ENCODE data around the gene NR6A1. TPM values are rescaled to one million over a fixed set of nuclear protein-coding genes. Genes with fewer than 3 reads are reported as not detected.

The NR6A1 gene
- total and polyA plus RNA-seq, 2 experiments from 2014 or later, result 44.2 to 139 TPM

- TF ChIP-seq ZNF462 (CRISPR knock-in tag; IDR thresholded peaks at IDR 0.05) (no peak), POLR2AphosphoS5 (IDR thresholded peaks at IDR 0.05; ENCODE audit: low read depth) (no peak), JUNB (IDR thresholded peaks at IDR 0.05; ENCODE audit: unreplicated experiment) (no peak), ZNF331 (CRISPR knock-in tag; IDR thresholded peaks at IDR 0.05; ENCODE audit: low read depth) (no peak), NANOG (IDR thresholded peaks at IDR 0.05; ENCODE audit: borderline replicate concordance) (no peak), ZNF114 (CRISPR knock-in tag; IDR thresholded peaks at IDR 0.05) (no peak), EZH2 (IDR thresholded peaks at IDR 0.05; ENCODE audit: low read depth, unreplicated experiment) (no peak), CREB1 (CRISPR knock-in tag; IDR thresholded peaks at IDR 0.05; ENCODE audit: low read depth) (no peak)
Measured at GRCh38 chr9:124658165-124659017, 112.7 kb downstream of the NR6A1 start (continued).

GRCh38 chr9:124657516-124657915 lies 113.6 kb downstream of the NR6A1 start:
- no peaks in the 10 kb centered on the region for H3F3A ChIP-seq (replicated peaks; ENCODE audit: low read depth)
- Mint-ChIP-seq H3K36me3 (ENCODE audit: low read depth) (no peaks in the 10 kb centered on the region; the same call in 2 of the 3 replicates), H3K27ac (no peak overlapping the region), H3K4me1 (peaks cover 40% of the 10 kb centered on the region), H3K4me3 (no peak overlapping the region), H3K27me3 (ENCODE audit: insufficient read depth, low read depth, poor library complexity) (peaks cover 4% of the 10 kb centered on the region), H3K9me3 (no peaks in the 10 kb centered on the region)
- TF ChIP-seq JUNB (IDR thresholded peaks at IDR 0.05; ENCODE audit: unreplicated experiment), result no peak
- TF ChIP-seq POLR2AphosphoS5 (IDR thresholded peaks at IDR 0.05; ENCODE audit: low read depth), result no peak
- TF ChIP-seq CREB1 (CRISPR knock-in tag; IDR thresholded peaks at IDR 0.05; ENCODE audit: low read depth), result no peak
- no peak for TF ChIP-seq NANOG (IDR thresholded peaks at IDR 0.05; ENCODE audit: borderline replicate concordance)
- no peak for TF ChIP-seq ZNF114 (CRISPR knock-in tag; IDR thresholded peaks at IDR 0.05)
- TF ChIP-seq ETS1 (IDR thresholded peaks at IDR 0.05), result no peak
- no peak overlapping the region for H2AFZ ChIP-seq
- no peaks in the 10 kb centered on the region for H3K27me3 ChIP-seq (ENCODE audit: insufficient read depth)
- H4K20me1 ChIP-seq (replicated peaks; ENCODE audit: insufficient read depth), result no peaks in the 10 kb centered on the region
- H3K9me2 ChIP-seq (ENCODE audit: insufficient read depth), result no peaks in the 10 kb centered on the region
- no peak for DNase-seq (ENCODE audit: low spot score)
- H3K4me1 ChIP-seq (ENCODE audit: insufficient read depth), result peaks cover 34% of the 10 kb centered on the region
- peaks cover 16% of the 10 kb centered on the region for H3K79me2 ChIP-seq (replicated peaks; ENCODE audit: insufficient read depth)
- H3K4me2 ChIP-seq, result no peak overlapping the region
- no peak overlapping the region for H3K4me3 ChIP-seq
- no peak for ATAC-seq
- no peaks in the 10 kb centered on the region for H3K36me3 ChIP-seq (ENCODE audit: insufficient read depth)
- H3K27ac ChIP-seq (ENCODE audit: low read depth), result no peak overlapping the region
